ENCODE measurements around the gene FER. TPM values are rescaled to one million over a fixed set of nuclear protein-coding genes. Genes with fewer than 3 reads are reported as not detected.

The FER gene
- polyA plus RNA-seq, 1 donor (not counting 4 experiments of a cell fraction or from before 2014, with no cell fraction given) = 17.1 TPM

- TF ChIP-seq EZH2 (IDR thresholded peaks at IDR 0.05; ENCODE audit: low read length) = no peak
- no peak overlapping the region for H3K4me2 ChIP-seq (ENCODE audit: control insufficient read depth, extremely low read depth, insufficient read depth, low read depth, low read length)
- H3K27ac ChIP-seq (ENCODE audit: control insufficient read depth, insufficient read depth, low read length) = no peak overlapping the region
- no peak overlapping the region for H2AFZ ChIP-seq (ENCODE audit: control insufficient read depth, low read length)
- no peaks in the 10 kb centered on the region for H3K27me3 ChIP-seq (ENCODE audit: control insufficient read depth, extremely low read depth, insufficient read depth, low read length)
- no peaks in the 10 kb centered on the region for H3K9me1 ChIP-seq (ENCODE audit: control insufficient read depth, extremely low read depth, insufficient read depth, low read length)
- H3K36me3 ChIP-seq (ENCODE audit: control insufficient read depth in 2 of 2, extremely low read depth in 1 of 2, insufficient read depth in 2 of 2, low read length in 2 of 2) = peaks cover 0 to 2% of the 10 kb centered on the region in 2 experiments
- FAIRE-seq (no peak), DNase-seq (ENCODE audit: low read depth, low spot score) (no peak)
- no peak overlapping the region for H3K4me3 ChIP-seq (ENCODE audit: control insufficient read depth in 2 of 3, extremely low read depth in 1 of 3, insufficient read depth in 2 of 3, low read depth in 1 of 3, low read length in 3 of 3)
- no peaks in the 10 kb centered on the region for H3K79me2 ChIP-seq (ENCODE audit: control insufficient read depth, insufficient read depth, low read length)
- H3K9ac ChIP-seq (ENCODE audit: control insufficient read depth, extremely low read depth, insufficient read depth, low read length) = no peak overlapping the region
- dilution Hi-C loops (cut with MboI; ENCODE audit: extremely low pct_ligation_motif_present, low sequenced_read_pairs) = no loop called here
- H4K20me1 ChIP-seq (ENCODE audit: control insufficient read depth, extremely low read depth, insufficient read depth, low read length) = no peaks in the 10 kb centered on the region
- H3K4me1 ChIP-seq (ENCODE audit: control insufficient read depth, extremely low read depth, insufficient read depth, low read length) = no peaks in the 10 kb centered on the region
- no peaks in the 10 kb centered on the region for H3K9me3 ChIP-seq (ENCODE audit: control insufficient read depth, low read depth, low read length)
Observed at GRCh38 chr5:109035436-109035835, 287.7 kb downstream of the FER start.

GRCh38 chr5:109038209-109038840 lies 290.6 kb downstream of the FER start:
- no peaks in the 10 kb centered on the region for H4K20me1 ChIP-seq (ENCODE audit: control insufficient read depth, extremely low read depth, insufficient read depth, low read length)
- DNase-seq (ENCODE audit: low read depth, low spot score) = no peak

More at GRCh38 chr5:109038209-109038840, 290.6 kb downstream of the FER start:
- Histone ChIP-seq H3K4me1 (ENCODE audit: control insufficient read depth, extremely low read depth, insufficient read depth, low read length) (no peaks in the 10 kb centered on the region), H3K9me1 (ENCODE audit: control insufficient read depth, extremely low read depth, insufficient read depth, low read length) (no peaks in the 10 kb centered on the region), H2AFZ (ENCODE audit: control insufficient read depth, low read length) (no peak overlapping the region), H3K9ac (ENCODE audit: control insufficient read depth, extremely low read depth, insufficient read depth, low read length) (no peak overlapping the region), H3K36me3 (ENCODE audit: control insufficient read depth in 2 of 2, extremely low read depth in 1 of 2, insufficient read depth in 2 of 2, low read length in 2 of 2) (peaks cover 0 to 3% of the 10 kb centered on the region in 2 experiments), H3K4me3 (ENCODE audit: control insufficient read depth in 2 of 3, extremely low read depth in 1 of 3, insufficient read depth in 2 of 3, low read depth in 1 of 3, low read length in 3 of 3) (no peak overlapping the region), H3K27me3 (ENCODE audit: control insufficient read depth, extremely low read depth, insufficient read depth, low read length) (no peaks in the 10 kb centered on the region), H3K9me3 (ENCODE audit: control insufficient read depth, low read depth, low read length) (no peaks in the 10 kb centered on the region), H3K27ac (ENCODE audit: control insufficient read depth, insufficient read depth, low read length) (no peak overlapping the region), H3K4me2 (ENCODE audit: control insufficient read depth, extremely low read depth, insufficient read depth, low read depth, low read length) (no peak overlapping the region), H3K79me2 (ENCODE audit: control insufficient read depth, insufficient read depth, low read length) (no peaks in the 10 kb centered on the region)
- FAIRE-seq = no peak
- dilution Hi-C loops (cut with MboI; ENCODE audit: extremely low pct_ligation_motif_present, low sequenced_read_pairs) = no loop called here
- TF ChIP-seq EZH2 (IDR thresholded peaks at IDR 0.05; ENCODE audit: low read length) (no peak), CTCF (optimal IDR thresholded peaks at IDR 0.05 in 1 of 3, IDR thresholded peaks at IDR 0.05 in 1 of 3, conservative IDR thresholded peaks at IDR 0.05 in 1 of 3; ENCODE audit: extremely low read depth in 1 of 3, insufficient read depth in 2 of 3, low read length in 3 of 3) (no peak)

Measured in keratinocyte (primary cell).